GM19467 (cell line): Measurements from ENCODE around the gene SPAAR.

Experiments used
- ATAC-seq: cut with Tn5 transposase; IDR thresholded peaks from one replicate; pipeline ENCODE4 v1.9.1; 2021; ENCODE audit warnings: mild to moderate bottlenecking, moderate library complexity; ENCODE audit not compliant: unreplicated experiment

The SPAAR gene

DNA sequence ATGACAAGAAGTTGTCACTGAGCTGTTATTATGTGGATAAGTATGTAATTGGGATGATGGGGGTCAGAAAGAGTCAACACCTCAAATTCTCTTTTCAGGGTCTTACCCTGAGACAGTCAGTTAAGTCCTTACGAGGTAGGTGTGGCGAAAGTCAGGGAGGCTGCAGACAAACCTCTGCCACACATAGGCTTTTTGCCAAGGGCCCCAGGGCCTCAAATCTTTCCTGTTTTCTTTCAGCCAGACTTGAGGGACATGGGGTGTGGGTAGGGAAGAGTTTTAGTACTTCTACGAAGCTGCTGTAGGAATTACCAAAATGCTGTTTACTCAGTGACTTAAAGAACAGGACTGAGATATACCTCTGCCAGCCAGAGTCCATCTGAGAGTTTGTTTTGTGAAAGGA lies 34.9 kb downstream of the SPAAR start:
- ATAC-seq = no peak

- ATAC-seq = no peak
These were observed 35.6 kb downstream of the SPAAR start for GRCh38 chr9:35944841-35945240.

GRCh38 chr9:35945341-35946018 lies 36.2 kb downstream of the SPAAR start:
- no peak for ATAC-seq

- no peak for ATAC-seq
These were observed 39.2 kb downstream of the SPAAR start for GRCh38 chr9:35948451-35948850.

- ATAC-seq = no peak
These were observed 39.6 kb downstream of the SPAAR start for GRCh38 chr9:35948901-35949318.

- no peak for ATAC-seq
These were observed 42.4 kb downstream of the SPAAR start for GRCh38 chr9:35951736-35952135.

- no peak for ATAC-seq
These were observed 43.4 kb downstream of the SPAAR start for GRCh38 chr9:35952526-35953191.

DNA sequence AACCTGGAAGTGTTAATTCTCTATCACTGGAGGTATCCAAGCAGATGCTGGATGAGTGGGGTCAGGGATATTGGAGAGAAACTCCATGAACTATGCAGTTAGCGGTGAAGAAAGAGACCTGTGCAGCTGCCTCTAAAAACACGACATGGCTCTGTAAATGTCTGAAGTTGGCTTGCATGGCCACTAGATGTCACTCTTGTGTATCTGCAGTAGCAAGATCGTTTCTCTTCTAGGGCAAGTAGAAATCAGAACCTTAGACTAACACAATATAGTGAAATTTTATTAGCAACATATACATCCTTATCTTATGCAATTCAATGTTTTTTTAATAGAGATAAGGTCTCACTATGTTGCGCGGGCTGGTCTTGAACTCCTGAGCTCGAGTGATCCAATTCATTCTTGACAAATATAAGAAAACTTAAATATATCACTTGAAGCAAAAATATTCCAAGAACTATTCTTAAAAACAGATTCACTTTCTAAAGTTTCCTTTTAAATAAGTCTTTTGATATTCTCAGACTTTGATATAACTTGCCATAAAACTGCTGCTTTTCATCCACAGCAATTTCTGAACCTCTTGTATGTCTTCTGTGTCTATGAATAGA lies 45.8 kb downstream of the SPAAR start:
- ATAC-seq = no peak

DNA sequence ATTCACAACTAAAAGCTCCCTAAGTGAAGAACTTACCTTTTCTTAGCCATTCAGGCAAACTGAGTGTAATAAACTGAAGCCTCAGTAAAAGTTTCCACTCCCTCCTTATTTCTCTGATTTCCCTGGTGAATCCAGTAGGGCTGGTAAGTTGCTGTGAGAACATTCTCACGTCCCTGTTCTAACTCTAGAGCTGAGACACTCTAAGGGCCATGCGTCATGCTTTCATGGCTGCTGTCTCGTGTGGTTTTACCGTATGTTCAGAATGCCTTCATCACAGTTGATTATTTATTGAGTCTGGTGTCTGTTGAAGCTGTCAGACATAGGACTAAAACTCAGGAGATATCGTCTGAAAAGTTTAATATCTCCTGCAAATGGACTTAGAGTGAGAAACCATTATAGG lies 47.4 kb downstream of the SPAAR start:
- no peak for ATAC-seq

DNA sequence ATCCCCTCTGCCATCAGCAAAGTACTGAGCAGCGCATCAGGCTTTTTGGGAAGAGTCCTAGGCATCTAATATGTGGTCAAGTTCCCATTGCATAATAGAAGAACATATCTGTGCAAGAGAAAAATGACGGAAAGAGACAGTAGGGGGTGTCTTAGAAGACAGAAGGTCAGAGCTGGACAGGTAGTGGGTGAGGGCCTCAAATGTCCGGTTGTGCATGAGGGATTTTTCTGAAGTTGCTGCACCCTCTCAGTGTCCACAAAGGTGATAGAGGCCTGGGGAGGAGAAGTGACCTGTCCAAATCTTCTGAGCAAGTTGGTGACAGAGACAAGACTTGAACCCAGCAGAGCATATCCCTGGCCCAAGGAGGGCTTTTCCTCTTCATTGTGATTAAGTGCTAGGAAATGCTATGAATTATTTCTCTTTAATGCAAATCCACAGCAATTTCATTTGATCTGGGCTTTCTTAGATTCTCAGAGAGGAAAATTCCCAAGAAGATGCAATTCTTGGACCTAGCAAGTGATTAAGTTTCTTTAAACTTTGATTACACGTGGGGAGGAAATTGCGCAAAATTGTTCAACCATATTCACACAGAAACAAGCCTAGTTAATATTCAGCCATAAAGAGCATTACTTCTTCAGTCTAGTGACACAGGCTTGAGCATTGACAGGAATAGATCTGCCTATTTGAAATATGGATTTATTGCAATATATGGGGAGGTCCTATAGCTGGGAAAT lies 49.0 kb downstream of the SPAAR start, which contains the start of gene OR2S2:
OR2S2 (minus strand) TSS at position 51 of the 734 bp plus-strand sequence. CDS start 56 bp downstream, outside the sequence.
- ATAC-seq = no peak

GRCh38 chr9:35960039-35960655 lies 50.9 kb downstream of the SPAAR start:
- ATAC-seq = no peak
